Cardiac septum (tissue), 1 donor: ENCODE measurements around the gene ALKBH4. TPM values are rescaled to one million over a fixed set of nuclear protein-coding genes. Genes with fewer than 3 reads are reported as not detected.
"Not testable (repeated sequence)": the region's sequence is repeated elsewhere in the genome, so short reads cannot be mapped to it uniquely, and the experiment has no call there.

ENCODE experiments used
- DNase-seq: peaks from one replicate; pipeline ENCODE4 v3.0.0-alpha.2; 2020; ENCODE audit warnings: low spot score
- intact Hi-C: fragments of 100-400 bp; cut with DNase I; formaldehyde crosslinking; loops from one replicate; pipeline ENCODE4 v1.14.0; 2022
- total RNA-seq: library from RNA; stranded (reverse); fragmentation: NEBNext Ultra II Directional; extraction: Animal tissue kit (Norgen Biotek cat#: 25700); gene quantifications from one replicate; pipeline ENCODE4 v1.2.1, GENCODE V29; 2021
- donor health status: DM: no; HTN: no; CAD: no.

ALKBH4 gene
- total RNA-seq, 1 donor from 2014 or later: 6.5 TPM

DNA sequence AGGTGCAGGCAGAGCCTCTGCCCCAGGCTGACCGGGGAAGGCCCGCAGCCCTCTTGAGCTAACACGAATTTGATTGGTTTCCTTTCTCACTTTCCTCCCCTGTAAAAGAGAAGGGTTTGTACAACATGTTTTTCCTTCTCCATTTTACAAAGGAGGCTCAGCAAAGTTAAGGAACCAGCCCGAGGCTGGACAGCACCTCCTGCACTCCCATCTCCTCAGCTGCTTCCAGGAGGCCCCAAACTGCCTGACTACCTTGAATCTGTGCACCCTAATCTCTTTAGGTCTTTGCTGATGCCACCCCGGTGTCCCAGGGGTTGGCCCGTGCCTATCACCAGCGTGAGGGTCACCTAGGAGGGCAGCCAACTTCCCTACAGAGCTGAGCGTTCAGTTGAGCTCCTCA is 4.2 kb downstream of the ALKBH4 start:
- intact Hi-C loops: no loop called here
- no peak for DNase-seq

DNA sequence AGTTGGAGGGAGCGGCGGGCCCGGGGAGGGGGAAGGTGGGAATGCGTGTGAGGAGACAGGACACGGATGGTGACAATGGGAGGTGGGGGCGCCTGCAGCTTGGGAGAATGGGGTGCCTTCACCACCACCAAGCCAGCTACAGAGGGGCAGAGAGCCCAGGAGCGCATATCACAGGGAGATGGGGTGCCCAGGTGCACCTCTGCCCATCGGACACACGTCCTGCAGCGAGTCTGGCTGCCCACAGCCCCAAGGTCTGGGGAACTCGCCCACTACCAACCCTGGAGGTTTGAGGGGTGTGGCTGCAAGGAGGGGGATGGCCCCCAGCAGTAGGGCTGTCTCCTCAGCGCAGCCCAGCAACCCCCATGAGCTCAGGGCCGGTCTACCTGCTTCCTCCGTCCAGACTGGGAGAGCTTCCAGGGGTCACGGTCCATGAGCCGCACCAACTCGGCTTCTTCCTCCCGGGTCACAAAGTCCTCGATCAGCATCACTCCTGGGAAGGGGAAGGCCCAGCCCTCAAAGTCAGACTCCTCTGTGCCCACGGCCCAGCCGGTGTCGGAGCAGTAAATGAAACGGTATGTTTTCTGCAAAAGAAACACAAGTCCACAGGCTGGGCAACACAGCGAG is 5.3 kb downstream of the ALKBH4 start:
- no peak for DNase-seq
- intact Hi-C loops: no loop called here

DNA sequence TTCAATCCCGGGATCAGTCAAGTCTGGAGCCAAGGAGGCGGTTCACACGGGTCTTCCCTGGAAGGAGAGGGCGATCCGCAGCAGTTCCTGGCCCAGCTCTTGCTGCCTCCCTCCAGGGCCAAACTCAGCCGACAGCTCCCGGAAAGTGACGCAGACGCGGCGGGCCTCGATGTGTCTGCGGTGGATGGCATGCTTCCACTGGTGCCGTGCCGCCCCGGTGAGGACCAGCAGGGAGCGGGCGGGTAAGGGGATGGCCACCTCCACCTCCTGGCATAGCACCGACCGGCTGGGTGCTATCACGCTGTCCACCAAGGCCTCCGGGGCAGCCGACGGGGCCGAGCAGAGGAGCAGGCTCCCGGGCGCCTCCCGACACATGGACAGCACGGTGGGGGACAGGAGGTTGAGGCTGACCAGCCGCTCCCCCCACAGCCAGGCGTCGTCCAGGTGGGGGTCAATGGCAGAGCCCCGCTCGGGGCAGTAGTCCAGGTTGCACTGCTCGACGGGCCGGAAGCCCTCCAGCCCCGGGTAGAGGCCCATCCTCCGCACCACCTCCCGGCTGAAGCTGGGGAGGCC is 7.2 kb downstream of the ALKBH4 start:
- no peak for DNase-seq
- intact Hi-C loops: no loop called here

DNA sequence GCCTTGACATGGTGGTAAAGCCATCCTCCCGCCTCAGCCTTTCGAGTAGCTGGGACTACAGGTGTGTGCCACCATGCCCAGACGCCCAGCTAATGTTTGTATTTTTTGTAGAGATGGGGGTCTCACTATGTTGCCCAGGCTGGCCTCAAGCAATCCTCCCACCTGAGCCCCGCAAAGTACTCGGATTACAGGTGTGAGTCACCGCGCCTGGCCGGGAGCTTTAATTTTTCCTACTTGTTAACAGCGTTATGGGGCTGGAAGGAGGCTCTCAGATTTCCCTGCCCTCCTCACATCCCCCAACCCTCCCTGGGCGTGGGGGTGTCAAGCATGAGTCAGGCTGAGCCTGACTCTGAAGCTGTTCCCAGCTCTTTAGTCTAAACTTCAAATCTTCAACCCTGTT is 8.3 kb downstream of the ALKBH4 start:
- DNase-seq: no peak
- intact Hi-C loops: no loop called here

DNA sequence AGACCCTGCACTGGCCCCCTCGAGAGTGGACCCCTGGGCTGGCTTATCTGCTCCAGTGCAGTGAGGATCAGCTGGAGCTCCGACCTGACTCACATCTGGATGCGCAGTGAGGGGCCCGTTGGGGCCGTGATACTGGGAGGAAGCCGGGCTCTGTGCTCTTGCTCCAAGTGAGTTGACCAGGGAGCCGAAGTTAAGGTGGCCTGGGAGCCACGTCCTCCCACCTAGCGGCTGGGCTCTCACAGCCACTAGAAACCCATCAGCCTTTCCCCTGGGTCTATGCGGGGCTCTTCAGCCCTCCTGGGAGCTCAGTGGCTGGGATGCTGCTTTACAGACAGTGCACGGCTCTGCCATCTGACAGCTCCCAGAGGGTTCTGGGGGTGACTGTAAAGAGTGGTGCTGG is 9.1 kb downstream of the ALKBH4 start:
- DNase-seq: no peak

DNA sequence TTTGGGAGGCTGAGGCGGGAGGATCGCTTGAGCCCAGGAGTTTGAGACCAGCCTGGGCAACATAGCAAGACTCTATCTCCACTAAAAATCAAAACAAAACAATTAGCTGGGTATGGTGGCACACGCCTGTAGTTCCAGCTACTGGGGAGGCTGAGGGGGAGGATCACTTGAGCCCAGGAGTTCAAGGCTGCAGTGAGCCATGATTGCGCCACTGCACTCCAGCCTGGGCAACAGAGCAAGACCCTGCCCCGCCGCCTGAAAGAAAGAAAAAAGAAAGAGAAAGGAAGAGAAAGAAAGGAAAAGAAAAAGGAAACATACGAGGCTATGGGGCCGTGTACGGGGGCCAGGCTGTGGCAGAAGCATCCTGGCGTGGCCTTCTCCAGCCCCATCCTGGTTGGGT is 9.7 kb downstream of the ALKBH4 start:
- DNase-seq, intact Hi-C loops: not testable (repeated sequence)

More for the DNA sequence above, 9.1 kb downstream of the ALKBH4 start:
- intact Hi-C loops: no loop called here

DNA sequence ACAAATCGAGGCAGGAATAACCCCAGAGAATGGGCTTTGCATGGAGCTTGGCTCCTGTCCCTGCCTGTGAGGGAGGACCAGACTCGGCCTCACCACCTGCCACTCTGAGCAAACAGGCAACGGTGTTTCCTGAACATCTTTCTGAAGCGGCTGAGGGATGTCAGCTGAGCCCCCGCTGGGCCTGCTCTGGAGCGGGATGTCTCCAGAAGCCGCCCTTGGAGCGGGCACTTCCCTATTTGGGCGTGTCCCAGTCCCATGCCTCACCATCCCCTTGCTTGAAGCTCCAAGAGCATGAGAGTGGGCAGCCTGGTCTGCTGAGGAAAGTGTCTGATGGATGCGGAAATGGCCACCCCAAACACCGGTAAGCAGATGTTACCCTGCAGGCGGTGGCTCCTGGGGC is 10.2 kb downstream of the ALKBH4 start:
- intact Hi-C loops: no loop called here
- DNase-seq: no peak

DNA sequence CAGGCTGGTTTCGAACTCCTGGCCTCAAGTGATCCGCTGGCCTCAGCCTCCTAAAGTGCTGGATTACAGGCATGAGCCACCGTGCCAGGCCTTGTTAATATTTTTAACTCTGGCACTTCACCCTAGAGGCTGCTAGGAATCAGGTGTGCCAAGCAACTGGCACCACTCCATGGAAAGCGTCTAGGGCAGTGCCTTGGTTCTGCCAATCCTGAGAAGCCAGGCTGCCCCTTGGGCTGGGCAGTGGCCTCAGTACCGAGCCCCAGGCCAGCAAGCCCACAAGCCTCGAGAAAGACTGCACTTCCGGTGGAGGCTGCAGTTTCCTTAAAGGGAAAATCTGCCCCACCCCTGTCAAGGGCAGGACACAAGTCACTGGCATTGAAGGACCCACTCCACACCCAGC is 11.3 kb downstream of the ALKBH4 start:
- intact Hi-C loops: no loop called here
- no peak for DNase-seq

DNA sequence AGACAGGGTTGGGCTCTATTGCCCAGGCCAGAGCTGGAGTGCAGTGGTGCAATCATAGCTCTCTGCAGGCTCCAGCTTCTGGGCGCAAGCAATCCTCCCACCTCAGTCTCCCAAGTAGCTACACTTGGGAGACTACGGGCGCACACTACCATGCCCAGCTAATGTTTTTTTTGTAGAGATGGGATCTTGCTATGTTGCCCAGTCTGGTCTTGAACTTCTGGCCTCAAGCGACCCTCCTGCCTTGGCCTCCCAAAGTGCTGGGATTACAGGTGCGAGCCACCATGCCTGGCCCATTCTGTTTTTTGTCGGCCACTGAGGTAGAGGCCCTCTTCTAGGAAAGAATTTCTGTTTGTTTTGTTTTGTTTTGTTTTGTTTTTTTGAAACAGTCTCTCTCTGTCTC is 12.2 kb downstream of the ALKBH4 start:
- intact Hi-C loops: no loop called here
- no peak for DNase-seq

DNA sequence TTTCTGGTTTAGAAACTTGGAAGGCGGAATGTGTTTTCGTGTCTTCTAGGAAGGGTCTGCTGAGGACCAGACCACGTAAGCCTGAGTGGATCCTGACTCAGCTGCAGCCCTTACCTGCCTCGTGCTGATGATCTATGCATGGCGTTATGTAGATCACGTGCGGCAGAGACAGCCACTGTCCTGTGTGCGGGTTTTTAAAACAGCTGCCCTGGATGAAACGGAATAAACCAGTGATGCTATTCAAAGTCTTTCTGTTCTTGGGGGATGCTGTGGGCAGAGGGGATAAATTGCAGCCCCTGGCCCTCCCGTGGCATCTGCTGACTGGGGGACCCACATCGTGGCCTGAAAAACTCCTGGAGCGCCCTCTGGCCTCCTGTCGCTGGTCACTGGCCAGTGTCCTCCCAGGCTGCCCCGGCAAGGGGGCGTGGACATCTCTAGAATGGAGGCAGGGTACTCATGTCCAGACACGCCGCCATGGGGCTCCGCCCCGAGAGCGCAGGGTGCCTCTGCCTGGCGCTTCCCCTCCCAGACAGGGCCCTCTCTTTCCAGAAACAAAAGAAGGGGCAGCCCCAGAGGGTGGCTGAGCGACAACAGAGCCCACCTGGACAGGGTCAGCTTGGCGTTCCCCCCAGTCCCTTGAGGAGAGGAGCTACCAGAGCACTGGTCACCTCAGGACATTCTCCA is 13.2 kb downstream of the ALKBH4 start:
- no peak for DNase-seq
- intact Hi-C loops: no loop called here

DNA sequence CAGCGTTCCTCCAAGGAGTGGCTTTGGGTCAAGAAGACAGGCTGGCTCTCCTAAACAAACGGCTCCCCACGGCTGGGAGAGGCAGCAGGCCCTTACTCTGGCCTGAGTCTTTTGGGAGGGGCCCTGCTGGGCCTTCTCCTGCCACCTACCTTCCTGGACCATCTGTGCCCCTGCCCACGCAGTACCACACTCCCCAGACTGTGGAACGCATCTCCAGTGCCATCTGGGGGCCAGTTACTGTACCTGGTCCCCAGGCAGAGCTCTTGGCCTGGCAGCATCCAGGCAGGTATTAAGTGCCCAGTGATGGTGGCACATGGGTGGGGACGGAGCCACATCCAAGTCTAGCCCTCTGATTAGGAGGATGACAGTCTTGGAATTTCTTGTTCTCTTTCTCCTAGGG is 14.4 kb downstream of the ALKBH4 start:
- no peak for DNase-seq
- intact Hi-C loops: no loop called here

DNA sequence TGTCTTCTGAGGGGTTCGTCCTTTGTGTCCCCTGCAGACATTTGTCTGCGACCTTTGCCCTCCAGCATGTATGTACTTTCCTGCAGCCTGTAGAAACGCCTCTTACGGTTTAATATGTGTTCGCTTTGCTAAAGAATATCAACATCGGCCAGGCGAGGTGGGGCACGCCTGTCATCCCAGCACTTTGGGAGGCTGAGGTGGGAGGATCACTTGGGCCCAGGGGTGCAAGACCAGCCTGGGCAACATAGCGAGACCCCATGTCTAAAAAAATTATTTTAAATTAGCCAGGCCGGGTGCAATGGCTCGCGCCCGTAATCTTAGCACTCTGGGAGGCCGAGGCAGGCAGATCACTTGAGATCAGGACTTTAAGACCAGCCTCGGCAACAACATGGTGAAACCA is 15.5 kb downstream of the ALKBH4 start:
- DNase-seq: no peak
- intact Hi-C loops: no loop called here

DNA sequence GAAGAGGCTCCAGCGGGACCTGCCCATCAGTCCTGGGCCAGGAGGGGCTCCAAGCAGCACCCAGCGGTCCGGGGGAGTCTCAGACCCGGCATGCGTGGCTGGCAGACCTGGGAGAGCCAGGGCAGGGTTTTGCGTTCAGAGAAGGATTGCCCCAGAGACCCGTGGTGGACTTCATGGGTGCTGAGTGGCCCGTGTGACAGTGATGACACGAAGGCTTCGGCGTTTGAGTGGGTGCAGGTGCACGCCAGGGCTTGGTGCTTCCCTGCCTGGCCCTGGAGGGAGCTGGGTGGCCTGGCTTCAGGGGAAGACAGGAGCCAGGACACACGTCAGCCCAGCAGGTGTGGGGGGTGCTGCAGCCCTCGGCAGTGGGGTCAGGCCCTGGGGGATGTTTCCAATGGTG is 17.4 kb downstream of the ALKBH4 start:
- intact Hi-C loops: no loop called here
- no peak for DNase-seq

DNA sequence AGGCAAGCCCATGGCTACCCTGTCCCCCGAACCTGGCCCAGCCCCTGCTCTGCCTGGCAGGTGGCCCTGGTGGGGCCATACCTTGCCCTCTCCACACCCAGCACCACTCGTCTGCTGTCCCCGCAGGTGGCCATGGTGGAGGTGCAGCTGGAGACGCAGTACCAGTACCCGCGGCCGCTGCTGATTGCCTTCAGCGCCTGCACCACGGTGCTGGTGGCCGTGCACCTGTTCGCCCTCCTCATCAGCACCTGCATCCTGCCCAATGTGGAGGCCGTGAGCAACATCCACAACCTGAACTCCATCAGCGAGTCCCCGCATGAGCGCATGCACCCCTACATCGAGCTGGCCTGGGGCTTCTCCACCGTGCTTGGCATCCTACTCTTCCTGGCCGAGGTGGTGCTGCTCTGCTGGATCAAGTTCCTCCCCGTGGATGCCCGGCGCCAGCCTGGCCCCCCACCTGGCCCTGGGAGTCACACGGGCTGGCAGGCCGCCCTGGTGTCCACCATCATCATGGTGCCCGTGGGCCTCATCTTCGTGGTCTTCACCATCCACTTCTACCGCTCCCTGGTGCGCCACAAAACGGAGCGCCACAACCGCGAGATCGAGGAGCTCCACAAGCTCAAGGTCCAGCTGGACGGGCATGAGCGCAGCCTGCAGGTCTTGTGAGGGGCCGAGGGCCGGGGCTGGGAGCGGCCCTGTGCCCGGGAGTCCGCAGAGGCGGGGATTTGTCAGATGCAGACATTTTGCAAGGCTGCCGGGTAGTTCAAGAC is 18.1 kb downstream of the ALKBH4 start:
- no peak for DNase-seq
- intact Hi-C loops: no loop called here

DNA sequence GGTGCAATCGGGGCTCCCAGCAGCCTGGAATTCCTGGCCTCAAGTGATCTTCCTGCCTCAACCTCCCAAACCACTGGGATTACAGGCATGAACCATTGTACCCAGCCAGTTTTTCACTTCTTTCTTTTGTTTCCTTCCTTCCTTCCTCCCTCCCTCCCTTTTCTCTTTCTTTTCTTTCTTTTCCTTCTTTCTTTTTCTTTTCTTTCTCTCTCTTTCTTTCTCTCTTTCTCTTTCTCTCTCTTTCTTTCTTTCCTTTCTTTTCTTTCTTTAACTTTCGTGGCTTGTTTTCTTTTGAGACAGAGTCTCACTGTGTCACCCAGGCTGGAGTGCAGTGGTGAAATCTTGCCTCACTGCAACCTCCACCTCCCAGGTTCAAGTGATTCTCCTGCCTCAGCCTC is 19.0 kb downstream of the ALKBH4 start:
- intact Hi-C loops: no loop called here

DNA sequence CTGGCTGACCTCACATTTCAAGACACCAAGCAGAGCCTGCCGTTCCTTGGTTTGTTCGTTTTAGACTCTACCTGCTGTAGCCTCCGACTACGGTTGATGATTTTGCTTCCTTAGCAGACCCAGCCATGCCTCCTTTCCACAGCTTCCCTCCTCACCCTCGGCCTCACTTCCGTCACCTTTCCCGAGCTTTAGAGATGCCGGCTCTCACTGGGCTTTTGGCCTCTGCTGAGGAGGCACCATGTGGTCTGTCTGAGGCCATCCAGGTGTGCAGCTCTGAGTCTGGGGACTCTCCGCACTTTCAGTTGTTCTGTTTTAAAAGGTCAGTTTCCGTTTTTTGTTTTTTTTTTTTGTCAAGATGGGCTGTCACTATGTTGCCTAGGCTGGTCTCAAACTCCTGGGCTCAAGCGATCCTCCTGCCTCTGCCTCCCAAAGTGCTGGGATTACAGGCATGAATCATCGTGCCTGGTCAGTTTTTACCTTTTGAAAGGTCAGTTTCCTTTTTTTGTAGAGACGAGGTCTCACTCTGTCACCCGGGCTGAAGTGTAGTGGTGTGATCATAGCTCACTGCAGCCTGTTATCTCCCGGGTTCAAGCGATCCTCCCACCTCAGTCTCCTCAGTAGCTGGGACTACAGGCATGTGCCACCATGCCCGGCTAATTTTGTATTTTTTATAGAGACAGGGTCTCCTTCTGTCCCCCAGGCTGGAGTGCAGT is 19.5 kb downstream of the ALKBH4 start:
- intact Hi-C loops: no loop called here

More for the DNA sequence above, 19.0 kb downstream of the ALKBH4 start:
- DNase-seq: no peak

DNA sequence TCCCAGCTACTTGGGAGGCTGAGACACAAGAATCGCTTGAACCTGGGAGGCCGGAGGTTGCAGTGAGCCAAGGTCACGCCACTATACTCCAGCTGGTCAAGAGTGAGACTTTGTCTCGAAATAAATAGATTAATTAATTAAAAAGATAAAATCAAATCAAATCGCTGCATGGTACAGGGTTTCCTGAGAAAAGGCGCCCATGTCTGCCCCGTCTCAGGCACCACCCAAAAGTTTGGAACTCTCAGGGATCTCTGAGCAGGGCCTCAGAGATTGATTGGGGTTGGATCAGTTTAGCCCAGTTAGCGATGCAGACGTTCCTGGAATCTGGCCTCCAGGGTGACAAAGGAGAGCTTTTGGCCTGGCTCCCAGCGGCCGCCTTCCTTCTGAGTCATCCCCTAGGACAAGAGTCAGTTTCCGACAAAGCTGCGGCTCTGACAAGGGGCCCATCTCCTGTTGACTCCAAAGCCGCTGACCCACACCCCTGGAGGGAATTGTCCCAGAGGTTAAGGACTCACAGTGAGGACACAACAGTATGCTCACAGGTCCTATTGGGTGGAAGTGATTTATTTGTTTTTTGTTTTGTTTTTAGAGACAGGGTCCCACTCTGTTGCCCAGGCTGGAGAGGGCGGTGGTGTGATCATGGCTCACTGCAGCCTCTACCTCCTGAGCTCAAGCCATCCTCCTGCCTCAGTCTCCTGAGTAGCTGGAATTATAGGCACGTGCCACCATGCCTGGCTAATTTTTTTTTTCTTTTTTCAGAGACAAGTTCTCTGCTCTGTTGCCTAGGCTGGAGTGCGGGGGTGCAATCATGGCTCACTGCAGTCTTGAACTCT is 24.5 kb downstream of the ALKBH4 start:
- intact Hi-C loops: no loop called here
- DNase-seq: peak; percentile 85

More for the DNA sequence above, 19.5 kb downstream of the ALKBH4 start:
- no peak for DNase-seq

DNA sequence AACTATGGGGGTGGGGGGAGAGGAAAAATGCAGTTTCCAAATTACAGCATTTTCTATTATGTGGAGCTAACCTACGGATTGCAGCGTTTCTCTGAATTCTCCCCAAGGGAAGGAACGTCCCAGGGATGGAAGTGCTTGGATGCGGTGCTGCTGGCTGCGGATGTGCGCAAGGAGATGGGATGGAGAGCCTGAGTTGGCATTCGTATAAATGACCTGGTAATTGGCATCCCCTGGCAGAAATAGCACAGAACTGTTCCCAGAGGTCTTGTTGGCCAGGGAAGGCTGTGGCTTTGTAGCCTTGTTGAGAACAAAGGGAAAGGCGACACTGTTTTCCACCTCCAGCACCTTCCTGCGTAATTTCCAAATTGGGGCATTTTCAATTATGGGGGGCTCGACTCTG is 28.5 kb downstream of the ALKBH4 start:
- intact Hi-C loops: no loop called here
- DNase-seq: no peak

DNA sequence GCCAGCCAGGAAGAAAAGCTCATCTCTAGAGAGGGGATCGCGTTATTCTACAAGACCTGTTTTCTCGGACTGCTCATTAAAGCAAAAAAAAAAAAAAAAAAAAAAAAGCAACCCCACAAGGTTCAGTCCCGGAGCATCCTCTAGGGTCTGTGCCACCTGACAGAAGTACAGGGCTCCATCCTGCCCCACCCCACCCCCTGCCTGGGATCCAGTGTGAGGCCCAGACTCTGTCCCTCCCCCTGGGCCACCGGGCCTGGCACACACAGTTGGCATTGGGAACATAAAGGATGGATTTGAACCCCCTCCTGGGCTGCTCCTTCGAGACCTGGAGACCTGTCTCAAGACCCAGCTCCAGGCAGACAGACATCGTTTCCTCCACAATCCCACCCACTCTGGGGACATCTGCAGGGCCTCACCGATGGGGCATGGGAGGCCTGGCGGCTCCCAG is 30.6 kb downstream of the ALKBH4 start:
- intact Hi-C loops: no loop called here
- no peak for DNase-seq
